Neural crest cell (in vitro differentiated cells): Measurements from ENCODE around the gene EXT2. TPM values are rescaled to one million over a fixed set of nuclear protein-coding genes. Genes with fewer than 3 reads are reported as not detected.

Experiments
- DNase-seq: peaks from one replicate; pipeline ENCODE4 v3.0.0; 2021; ENCODE audit warnings: low read depth, mixed read lengths, low spot score
- H3K27ac Mint-ChIP-seq: one replicate; pipeline ENCODE4 v1.8.0; 2021; ENCODE audit warnings: mild to moderate bottlenecking, mixed read lengths; ENCODE audit not compliant: unreplicated experiment
- H3K27me3 Mint-ChIP-seq: 2 replicates; pipeline ENCODE4 v1.8.0; 2021; ENCODE audit warnings: low read depth, mild to moderate bottlenecking, mixed read lengths
- H3K36me3 Mint-ChIP-seq: 2 replicates; pipeline ENCODE4 v1.8.0; 2021; ENCODE audit warnings: low read depth, mild to moderate bottlenecking, mixed read lengths
- H3K4me1 Mint-ChIP-seq: 2 replicates; pipeline ENCODE4 v1.8.0; 2021; ENCODE audit warnings: mixed read lengths
- H3K4me3 Mint-ChIP-seq: one replicate; pipeline ENCODE4 v1.8.0; 2021; ENCODE audit warnings: mild to moderate bottlenecking, mixed read lengths
- H3K9me3 Mint-ChIP-seq: 2 replicates; pipeline ENCODE4 v1.8.0; 2021; ENCODE audit warnings: mixed read lengths
- total RNA-seq: library from RNA; stranded (reverse); gene quantifications from 2 replicates; pipeline ENCODE4 v1.2.1, GENCODE V29; 2021
- TF ChIP-seq, protein P1 (sequence below): fragments of 200-600 bp; sonication (generic); conservative IDR thresholded peaks from 2 replicates; pipeline ENCODE4 v1.5.0; 2021; ENCODE audit warnings: antibody characterized with exemption, mild to moderate bottlenecking

Gene EXT2
- total RNA-seq, 1 donor from 2014 or later = 56.6 TPM

DNA sequence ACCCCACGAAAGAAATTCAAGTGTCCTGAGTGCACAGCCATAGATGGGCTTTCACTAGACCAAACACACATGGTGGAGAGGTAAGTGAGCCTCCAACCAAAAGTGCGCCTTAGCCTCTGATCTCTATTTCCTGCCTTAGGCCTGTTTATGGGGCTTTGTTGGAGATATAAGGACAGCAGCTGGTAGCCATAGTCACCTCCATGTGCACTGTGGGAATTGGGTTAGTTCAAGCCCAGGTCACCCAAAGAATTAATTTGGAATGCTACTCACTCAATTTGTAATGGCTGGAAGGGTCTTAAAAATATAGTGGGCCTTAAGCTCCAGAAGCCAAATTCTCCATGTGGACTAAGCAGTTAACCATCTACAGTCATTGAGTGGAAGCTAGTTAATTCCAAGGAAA is 140.8 kb downstream of the EXT2 start:
- Mint-ChIP-seq H3K27ac (no peak overlapping the region), H3K9me3 (peaks cover 2% of the 10 kb centered on the region), H3K4me1 (no peaks in the 10 kb centered on the region), H3K4me3 (no peak overlapping the region), H3K36me3 (peaks cover 18% of the 10 kb centered on the region), H3K27me3 (no peaks in the 10 kb centered on the region)
- no peak for DNase-seq
- TF ChIP-seq, protein P1, sequence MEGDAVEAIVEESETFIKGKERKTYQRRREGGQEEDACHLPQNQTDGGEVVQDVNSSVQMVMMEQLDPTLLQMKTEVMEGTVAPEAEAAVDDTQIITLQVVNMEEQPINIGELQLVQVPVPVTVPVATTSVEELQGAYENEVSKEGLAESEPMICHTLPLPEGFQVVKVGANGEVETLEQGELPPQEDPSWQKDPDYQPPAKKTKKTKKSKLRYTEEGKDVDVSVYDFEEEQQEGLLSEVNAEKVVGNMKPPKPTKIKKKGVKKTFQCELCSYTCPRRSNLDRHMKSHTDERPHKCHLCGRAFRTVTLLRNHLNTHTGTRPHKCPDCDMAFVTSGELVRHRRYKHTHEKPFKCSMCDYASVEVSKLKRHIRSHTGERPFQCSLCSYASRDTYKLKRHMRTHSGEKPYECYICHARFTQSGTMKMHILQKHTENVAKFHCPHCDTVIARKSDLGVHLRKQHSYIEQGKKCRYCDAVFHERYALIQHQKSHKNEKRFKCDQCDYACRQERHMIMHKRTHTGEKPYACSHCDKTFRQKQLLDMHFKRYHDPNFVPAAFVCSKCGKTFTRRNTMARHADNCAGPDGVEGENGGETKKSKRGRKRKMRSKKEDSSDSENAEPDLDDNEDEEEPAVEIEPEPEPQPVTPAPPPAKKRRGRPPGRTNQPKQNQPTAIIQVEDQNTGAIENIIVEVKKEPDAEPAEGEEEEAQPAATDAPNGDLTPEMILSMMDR = no peak

DNA sequence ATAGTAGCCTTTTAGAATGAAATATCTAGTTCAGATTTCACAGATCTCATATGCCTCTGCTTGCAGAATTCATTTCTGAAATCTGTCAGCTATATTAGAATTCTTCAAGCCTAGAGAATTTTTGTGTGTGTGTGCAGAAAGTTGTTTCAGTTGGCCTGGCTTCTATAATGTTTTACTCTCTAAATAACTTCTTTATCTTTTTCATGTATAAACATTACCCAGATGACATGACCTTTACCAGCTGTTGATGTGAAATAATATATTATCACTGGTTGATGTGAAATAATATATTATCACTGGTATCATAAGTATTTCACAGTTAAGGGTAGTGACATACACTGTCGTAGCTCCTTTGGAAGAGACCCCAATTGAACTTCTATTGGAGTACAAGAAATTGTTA is 141.7 kb downstream of the EXT2 start:
- TF ChIP-seq, protein P1 = no peak
- Mint-ChIP-seq H3K4me1 (no peaks in the 10 kb centered on the region), H3K27ac (no peak overlapping the region), H3K36me3 (peaks cover 18% of the 10 kb centered on the region), H3K4me3 (no peak overlapping the region), H3K9me3 (peaks cover 2% of the 10 kb centered on the region), H3K27me3 (no peaks in the 10 kb centered on the region)
- no peak for DNase-seq

DNA sequence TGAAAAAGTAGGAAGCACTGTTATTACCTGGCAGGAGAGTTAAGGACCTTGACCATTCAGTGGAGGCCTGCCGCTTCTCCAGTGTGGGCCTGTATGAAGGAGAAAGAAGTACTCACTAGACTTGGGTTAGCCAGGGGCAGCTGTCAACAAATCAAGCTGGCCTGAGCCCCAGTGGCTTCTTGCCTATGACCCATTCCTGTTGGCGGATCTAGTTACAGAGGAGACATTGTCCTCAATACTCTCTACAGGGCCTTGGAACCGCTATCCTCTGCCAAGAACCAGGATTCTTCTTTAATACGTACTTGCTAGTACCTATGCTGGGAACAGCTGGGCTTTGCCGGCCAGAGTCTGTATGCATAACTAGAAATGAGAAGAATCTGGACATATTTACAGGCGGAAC is 146.4 kb downstream of the EXT2 start:
- Mint-ChIP-seq H3K4me3 (no peak overlapping the region), H3K9me3 (peaks cover 2% of the 10 kb centered on the region), H3K36me3 (peaks cover 28% of the 10 kb centered on the region), H3K27me3 (no peaks in the 10 kb centered on the region), H3K4me1 (peaks cover 18% of the 10 kb centered on the region), H3K27ac (no peak overlapping the region)
- TF ChIP-seq, protein P1 = no peak
- no peak for DNase-seq

DNA sequence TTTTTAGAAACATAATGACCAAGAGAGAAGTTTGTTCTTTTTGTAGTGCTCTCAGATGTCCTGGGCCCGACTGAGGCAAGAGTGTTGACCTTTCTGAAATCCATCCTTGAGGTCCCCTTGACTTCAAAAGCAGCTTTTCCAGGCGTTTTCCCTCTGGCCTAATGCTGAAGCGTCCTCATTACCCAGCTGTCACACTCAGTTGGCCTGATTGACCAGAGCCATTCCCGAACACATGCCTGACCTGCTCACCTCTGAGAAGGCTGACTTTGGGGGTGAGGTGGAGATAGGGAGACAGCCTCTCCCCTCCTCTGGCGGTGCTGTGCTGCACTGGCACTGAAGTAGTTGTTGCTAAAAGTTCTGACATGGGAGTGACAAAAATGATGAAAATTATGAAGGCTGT is 147.6 kb downstream of the EXT2 start:
- Mint-ChIP-seq H3K4me1 (peaks cover 18% of the 10 kb centered on the region), H3K27ac (no peak overlapping the region)
- no peak for DNase-seq

DNA sequence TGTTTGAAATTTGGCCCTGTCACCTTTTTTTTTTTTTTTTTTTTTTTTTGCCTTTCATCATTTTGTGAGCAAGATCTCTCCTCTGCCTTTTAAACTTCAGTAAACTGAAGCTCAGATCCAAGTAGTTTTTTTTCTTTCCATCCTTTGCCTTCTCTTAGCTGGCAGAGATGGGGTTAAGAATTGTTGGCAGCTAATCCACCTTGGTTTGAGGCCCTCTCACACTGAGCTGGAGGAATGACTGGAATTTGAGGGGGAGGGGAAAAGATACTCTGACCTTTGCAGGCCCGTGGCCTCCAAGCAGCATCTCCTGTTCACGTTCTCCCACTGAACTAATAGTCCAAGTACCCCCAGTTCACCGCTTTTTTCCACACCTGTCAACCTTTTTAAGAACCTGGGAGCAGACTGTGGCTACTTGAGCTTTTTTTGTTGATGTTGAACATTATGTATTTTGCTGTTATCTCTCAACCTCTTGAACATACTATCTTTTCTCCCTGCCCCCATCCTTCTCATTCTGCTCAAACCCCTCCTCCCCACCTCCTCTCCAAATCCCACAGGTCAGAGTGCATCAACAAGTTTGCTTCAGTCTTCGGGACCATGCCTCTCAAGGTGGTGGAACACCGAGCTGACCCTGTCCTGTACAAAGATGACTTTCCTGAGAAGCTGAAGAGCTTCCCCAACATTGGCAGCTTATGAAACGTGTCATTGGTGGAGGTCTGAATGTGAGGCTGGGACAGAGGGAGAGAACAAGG is 148.3 kb downstream of the EXT2 start:
- Mint-ChIP-seq H3K4me1 (peaks cover 18% of the 10 kb centered on the region), H3K4me3 (no peak overlapping the region), H3K27ac (peak overlapping the region; percentile 68), H3K9me3 (no peaks in the 10 kb centered on the region), H3K27me3 (no peaks in the 10 kb centered on the region), H3K36me3 (peaks cover 20% of the 10 kb centered on the region)
- DNase-seq = no peak
- TF ChIP-seq, protein P1 = no peak

More for the DNA sequence above, 147.6 kb downstream of the EXT2 start:
- TF ChIP-seq, protein P1 = no peak
- no peaks in the 10 kb centered on the region for H3K9me3 Mint-ChIP-seq
- peaks cover 23% of the 10 kb centered on the region for H3K36me3 Mint-ChIP-seq
- no peak overlapping the region for H3K4me3 Mint-ChIP-seq
- no peaks in the 10 kb centered on the region for H3K27me3 Mint-ChIP-seq
